GM12891 (cell line): ENCODE measurements around the gene DMAC2.

Experiments used
- DNase-seq: peaks from one replicate; pipeline ENCODE4 v3.0.0; 2011; ENCODE audit warnings: low spot score; ENCODE audit not compliant: insufficient read length
- FAIRE-seq: peaks from 2 replicates; lab custom pipeline; 2011; peaks lifted over from hg19 to GRCh38; lab: Jason Lieb, UNC
- PAX5 ChIP-seq: IDR thresholded peaks from 2 replicates; pipeline ENCODE4 v1.6.1; 2011; ENCODE audit warnings: low read length, moderate library complexity, mild to moderate bottlenecking; ENCODE audit not compliant: insufficient read depth, severe bottlenecking
- POLR2A ChIP-seq: IDR thresholded peaks from 2 replicates; pipeline ENCODE4 v1.6.1; 2011; ENCODE audit warnings: low read depth, low read length, control low read depth
- POLR2AphosphoS5 ChIP-seq: IDR thresholded peaks from 2 replicates; pipeline ENCODE4 v1.6.1; 2011; ENCODE audit warnings: low read depth, low read length, control low read depth
- POU2F2 ChIP-seq: IDR thresholded peaks from 2 replicates; pipeline ENCODE4 v1.6.1; 2011; ENCODE audit warnings: low read depth, mild to moderate bottlenecking, control low read depth, low read length, moderate library complexity
- SPI1 ChIP-seq: IDR thresholded peaks from 2 replicates; pipeline ENCODE4 v1.6.1; 2011; ENCODE audit warnings: low read depth, low read length, control low read depth
- TAF1 ChIP-seq: IDR thresholded peaks from 2 replicates; pipeline ENCODE4 v1.6.1; 2011; ENCODE audit warnings: low read depth, low read length, control low read depth

Gene DMAC2

DNA sequence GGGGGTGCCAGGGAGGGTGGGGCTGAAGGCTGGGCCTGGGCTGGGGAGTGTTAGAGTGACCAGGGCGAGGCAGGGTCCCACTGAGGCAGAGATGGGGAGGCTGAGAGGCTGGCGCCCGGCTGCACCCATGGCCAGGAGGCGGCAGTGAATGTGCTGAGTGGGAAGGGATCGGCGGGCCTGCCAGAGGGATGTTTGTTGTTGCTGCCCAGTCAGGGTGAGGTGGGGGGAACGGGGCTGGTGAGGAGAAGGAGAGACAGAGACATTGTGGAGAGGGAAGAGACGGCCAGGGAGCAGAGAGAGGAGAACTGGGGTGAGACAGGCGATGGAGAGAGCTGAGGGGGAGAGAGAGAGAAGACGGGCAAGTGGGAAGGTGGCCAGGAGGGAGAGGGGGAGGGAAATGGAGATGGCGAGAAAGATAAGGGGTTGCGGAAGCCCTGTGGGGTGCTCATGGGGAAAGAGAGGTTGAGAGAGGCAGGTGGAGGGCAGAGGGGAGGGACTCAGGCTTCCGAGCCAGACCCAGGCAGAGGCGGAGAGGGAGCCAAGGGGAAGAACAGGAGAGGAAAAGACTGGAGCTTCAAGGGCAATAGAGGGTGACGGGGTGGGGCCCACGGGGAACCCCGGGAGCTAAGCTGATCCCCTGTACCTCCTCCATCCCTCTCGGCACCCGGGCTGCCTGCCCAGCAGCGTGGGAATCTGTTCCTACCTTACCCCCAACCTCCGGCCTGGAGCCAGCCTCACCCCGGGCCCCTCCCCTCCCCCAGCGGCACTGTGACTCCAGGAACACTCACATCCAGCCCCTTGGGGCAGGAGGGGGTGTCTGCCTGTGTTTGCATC is 11.8 kb downstream of the DMAC2 start:
- no peak for TF ChIP-seq SPI1
- TF ChIP-seq POLR2AphosphoS5: peak; percentile 21; the same call in 1 of the 2 replicates
- TF ChIP-seq POLR2A: no peak
- TF ChIP-seq POU2F2: no peak
- no peak for TF ChIP-seq PAX5
- no peak for TF ChIP-seq TAF1
- no peak for FAIRE-seq
- DNase-seq: no peak

DNA sequence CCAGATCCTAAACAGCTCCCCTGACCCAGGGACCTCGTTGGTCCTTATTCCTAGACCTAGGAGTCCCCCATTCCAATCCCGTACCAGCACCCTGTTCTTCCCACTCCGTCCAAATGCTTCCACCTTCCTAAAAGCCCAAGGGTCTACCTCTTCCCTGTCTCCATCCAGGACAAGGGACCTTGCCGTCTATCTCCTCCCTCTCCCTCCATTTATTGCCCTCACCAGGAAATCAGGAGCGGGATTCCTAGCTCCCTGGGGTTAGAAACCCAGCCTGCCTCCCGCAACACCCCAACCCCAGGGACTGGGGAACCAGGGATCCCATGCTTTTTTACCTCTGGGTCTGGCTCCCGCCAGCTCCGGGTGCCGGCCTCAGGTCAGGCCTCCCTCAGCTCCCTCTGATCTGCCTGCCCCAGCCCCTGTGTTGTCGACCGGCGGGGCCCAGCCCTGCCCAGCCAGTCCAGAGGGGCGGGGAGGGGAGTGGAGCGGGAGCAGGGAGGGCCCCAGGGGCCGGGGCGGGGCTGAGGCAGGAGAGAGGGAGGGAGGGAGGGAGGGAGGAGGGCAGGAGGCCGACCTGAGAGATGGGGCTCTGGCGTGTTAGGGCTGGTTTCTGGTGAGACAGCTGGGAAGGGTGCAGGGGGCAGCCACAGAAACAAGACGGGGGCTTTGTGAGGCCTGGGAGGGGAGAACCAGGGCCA is 12.6 kb downstream of the DMAC2 start, which contains the start of gene B3GNT8:
TSS of gene B3GNT8 (minus strand) at position 423 of the 695 bp plus-strand sequence. CDS start 596 bp downstream, outside the sequence.
- DNase-seq (peak; percentile 60), FAIRE-seq (no peak)
- TF ChIP-seq POLR2A (no peak), TAF1 (no peak), PAX5 (no peak), SPI1 (no peak), POU2F2 (no peak)

GRCh38 chr19:41426116-41426841 is 13.4 kb downstream of the DMAC2 start:
- DNase-seq: no peak
- FAIRE-seq: no peak
- TF ChIP-seq TAF1: no peak
- TF ChIP-seq POLR2AphosphoS5: no peak
- TF ChIP-seq PAX5: no peak

DNA sequence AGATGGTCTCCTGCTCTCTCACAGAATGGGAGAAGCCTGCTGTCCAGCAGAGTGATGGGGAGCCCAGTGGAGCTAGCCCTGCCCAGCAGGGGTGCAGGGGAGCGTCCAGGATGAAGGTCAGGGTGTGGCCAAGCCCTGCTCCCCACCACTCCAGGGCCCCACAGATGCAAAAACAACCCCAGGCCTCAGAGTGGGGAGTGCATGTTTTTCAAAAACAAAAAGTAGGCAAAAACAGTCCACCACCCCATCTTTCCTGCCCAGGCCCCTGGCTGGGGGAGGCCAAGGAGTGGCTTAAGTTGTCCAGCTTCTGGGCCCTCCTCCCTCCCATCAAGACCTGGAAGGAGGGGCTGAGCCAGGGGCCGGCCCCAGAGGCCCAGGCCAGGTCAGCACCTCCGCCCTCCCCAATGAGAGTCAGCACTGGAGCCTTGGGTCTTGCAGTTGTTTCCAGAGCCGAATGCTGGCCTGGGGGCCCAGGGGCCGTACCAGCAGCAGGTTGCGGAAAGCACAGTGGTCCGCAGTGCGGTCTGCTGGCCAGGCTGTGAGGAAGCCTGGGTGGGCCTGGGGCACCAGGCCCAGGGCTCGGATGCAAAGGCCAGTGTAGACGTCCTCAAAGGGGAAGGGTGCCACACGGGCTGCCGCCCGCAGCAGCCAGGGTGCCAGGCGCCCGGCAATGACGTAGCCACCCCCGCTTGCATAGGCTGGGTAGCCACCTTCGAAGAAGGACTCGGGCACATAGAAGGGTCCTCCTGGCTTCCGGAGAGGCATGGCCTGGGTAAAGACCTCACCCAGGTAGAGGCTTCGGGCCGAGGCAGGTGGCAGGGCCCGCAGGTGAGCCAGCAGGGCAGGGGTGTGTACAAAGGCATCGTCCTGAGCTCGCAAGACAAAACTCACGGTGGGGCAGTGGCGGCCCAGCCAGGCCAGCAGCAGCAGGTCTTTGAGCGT is 14.3 kb downstream of the DMAC2 start:
- FAIRE-seq (no peak), DNase-seq (no peak)
- TF ChIP-seq PAX5: no peak
- TF ChIP-seq SPI1: no peak
- no peak for TF ChIP-seq POLR2AphosphoS5
- TF ChIP-seq POLR2A: no peak
- no peak for TF ChIP-seq POU2F2
- no peak for TF ChIP-seq TAF1

GRCh38 chr19:41424335-41425173 is 15.2 kb downstream of the DMAC2 start:
- FAIRE-seq: no peak
- DNase-seq: no peak
- TF ChIP-seq TAF1: no peak
- no peak for TF ChIP-seq POLR2A
- TF ChIP-seq POLR2AphosphoS5: no peak
- no peak for TF ChIP-seq POU2F2
- TF ChIP-seq PAX5: no peak
- no peak for TF ChIP-seq SPI1

DNA sequence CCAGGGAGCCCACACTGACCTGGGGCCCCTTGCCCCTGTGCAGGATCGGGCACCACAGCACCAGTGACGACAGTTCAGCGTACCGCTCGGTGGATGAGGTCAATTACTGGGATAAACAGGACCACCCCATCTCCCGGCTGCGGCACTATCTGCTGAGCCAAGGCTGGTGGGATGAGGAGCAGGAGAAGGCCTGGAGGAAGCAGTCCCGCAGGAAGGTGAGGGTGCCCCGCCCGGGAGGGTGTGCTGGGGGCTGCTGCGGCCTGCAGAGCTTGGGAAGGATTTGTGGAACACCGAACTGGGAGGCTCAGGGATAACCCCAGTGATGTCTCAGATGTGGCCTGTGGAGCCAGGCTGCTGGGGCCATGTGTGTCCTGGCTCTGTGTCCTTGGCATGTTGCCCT is 16.8 kb downstream of the DMAC2 start:
- FAIRE-seq (no peak), DNase-seq (no peak)
- TF ChIP-seq POLR2AphosphoS5: no peak
- no peak for TF ChIP-seq TAF1
- TF ChIP-seq POLR2A: no peak
- no peak for TF ChIP-seq POU2F2
- TF ChIP-seq PAX5: no peak
- no peak for TF ChIP-seq SPI1

DNA sequence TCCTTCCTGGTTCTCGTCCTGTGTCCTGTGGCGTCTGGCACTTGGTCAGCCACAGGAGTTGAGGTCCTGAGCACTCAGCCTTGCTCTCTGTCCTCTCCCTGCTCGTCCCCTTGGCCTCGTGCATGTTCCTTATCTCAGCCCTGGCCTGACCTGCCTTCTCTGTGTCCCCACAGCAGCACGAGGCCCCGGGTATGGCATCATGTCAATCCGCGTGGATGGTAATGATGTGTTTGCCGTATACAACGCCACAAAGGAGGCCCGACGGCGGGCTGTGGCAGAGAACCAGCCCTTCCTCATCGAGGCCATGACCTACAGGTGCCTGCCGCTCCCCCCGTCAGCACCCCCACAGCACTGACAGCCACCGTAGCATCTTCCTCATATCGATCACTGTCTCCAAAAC is 17.3 kb downstream of the DMAC2 start:
- DNase-seq (no peak), FAIRE-seq (no peak)
- no peak for TF ChIP-seq SPI1
- TF ChIP-seq POLR2A: no peak
- TF ChIP-seq POLR2AphosphoS5: no peak
- no peak for TF ChIP-seq TAF1
- no peak for TF ChIP-seq POU2F2
- TF ChIP-seq PAX5: no peak
